Measurements from ENCODE around the gene TUBGCP6. TPM values are rescaled to one million over a fixed set of nuclear protein-coding genes. Genes with fewer than 3 reads are reported as not detected.

TUBGCP6 gene
- total RNA-seq, 1 donor from 2014 or later = 27.2 TPM

GRCh38 chr22:50210378-50211139 is 34.3 kb downstream of the TUBGCP6 start:
- TF ChIP-seq CTCF (IDR thresholded peaks at IDR 0.05; ENCODE audit: insufficient read depth, low read length, poor library complexity, severe bottlenecking) = no peak
- Histone ChIP-seq H3K27me3 (ENCODE audit: control insufficient read depth, insufficient read depth, low read length) (no peaks in the 10 kb centered on the region), H3K4me3 (ENCODE audit: low read depth, low read length) (no peak overlapping the region), H3K36me3 (ENCODE audit: control insufficient read depth, insufficient read depth, low read length) (peaks cover 11% of the 10 kb centered on the region)
- DNase-seq (ENCODE audit: low read depth) = no peak

GRCh38 chr22:50209893-50210292 is 34.9 kb downstream of the TUBGCP6 start:
- Histone ChIP-seq H3K36me3 (ENCODE audit: control insufficient read depth, insufficient read depth, low read length) (peaks cover 11% of the 10 kb centered on the region), H3K4me3 (ENCODE audit: low read depth, low read length) (no peak overlapping the region), H3K27me3 (ENCODE audit: control insufficient read depth, insufficient read depth, low read length) (no peaks in the 10 kb centered on the region)
- DNase-seq (ENCODE audit: low read depth) = no peak
- peak; percentile 85 for TF ChIP-seq CTCF (IDR thresholded peaks at IDR 0.05; ENCODE audit: insufficient read depth, low read length, poor library complexity, severe bottlenecking)

- peaks cover 9% of the 10 kb centered on the region for H3K36me3 ChIP-seq (ENCODE audit: control insufficient read depth, insufficient read depth, low read length)
- TF ChIP-seq CTCF (IDR thresholded peaks at IDR 0.05; ENCODE audit: insufficient read depth, low read length, poor library complexity, severe bottlenecking) = no peak
- DNase-seq (ENCODE audit: low read depth) = no peak
- no peak overlapping the region for H3K4me3 ChIP-seq (ENCODE audit: low read depth, low read length)
- no peaks in the 10 kb centered on the region for H3K27me3 ChIP-seq (ENCODE audit: control insufficient read depth, insufficient read depth, low read length)
Observed at GRCh38 chr22:50208939-50209892, 35.6 kb downstream of the TUBGCP6 start.

GRCh38 chr22:50208430-50208938 is 36.3 kb downstream of the TUBGCP6 start:
- Histone ChIP-seq H3K36me3 (ENCODE audit: control insufficient read depth, insufficient read depth, low read length) (peaks cover 9% of the 10 kb centered on the region), H3K27me3 (ENCODE audit: control insufficient read depth, insufficient read depth, low read length) (no peaks in the 10 kb centered on the region), H3K4me3 (ENCODE audit: low read depth, low read length) (no peak overlapping the region)
- no peak for DNase-seq (ENCODE audit: low read depth)
- TF ChIP-seq CTCF (IDR thresholded peaks at IDR 0.05; ENCODE audit: insufficient read depth, low read length, poor library complexity, severe bottlenecking) = no peak

GRCh38 chr22:50207383-50208140 is 37.3 kb downstream of the TUBGCP6 start:
- no peak for DNase-seq (ENCODE audit: low read depth)
- peaks cover 6% of the 10 kb centered on the region for H3K36me3 ChIP-seq (ENCODE audit: control insufficient read depth, insufficient read depth, low read length)
- no peak overlapping the region for H3K4me3 ChIP-seq (ENCODE audit: low read depth, low read length)
- H3K27me3 ChIP-seq (ENCODE audit: control insufficient read depth, insufficient read depth, low read length) = no peaks in the 10 kb centered on the region
- no peak for TF ChIP-seq CTCF (IDR thresholded peaks at IDR 0.05; ENCODE audit: insufficient read depth, low read length, poor library complexity, severe bottlenecking)
